HepG2 (cell line): ENCODE data around the gene ZMYND8. TPM values are rescaled to one million over a fixed set of nuclear protein-coding genes. Genes with fewer than 3 reads are reported as not detected.
A peak's percentile ranks its signal among the peaks of the same experiment; 100 is the strongest.

Experiments used
- FOXA1 ChIP-seq, 2 experiments: fragments of 450-650 bp in 1 of 2; sonication (generic) in 1 of 2; formaldehyde crosslinking in 1 of 2; IDR thresholded peaks; 2 replicates each; pipeline versions ENCODE4 v1.4.0 to v1.6.1; 2016 to 2020; ENCODE audit warnings: missing genetic modification reagents in 1 of 2
- FOXO4 ChIP-seq: sonication (generic); formaldehyde crosslinking; conservative IDR thresholded peaks from 2 replicates; pipeline ENCODE4 v1.8.1; 2023; ENCODE audit warnings: missing genetic modification reagents
- HDAC2 ChIP-seq: sonication (generic); formaldehyde crosslinking; IDR thresholded peaks from 2 replicates; pipeline ENCODE4 v1.4.0; 2020; ENCODE audit warnings: missing genetic modification reagents
- ISL2 ChIP-seq: sonication (generic); formaldehyde crosslinking; IDR thresholded peaks from 2 replicates; pipeline ENCODE4 v1.5.0; 2020; ENCODE audit warnings: missing genetic modification reagents
- KDM1A ChIP-seq: IDR thresholded peaks from 2 replicates; pipeline ENCODE4 v1.6.1; 2016; ENCODE audit warnings: missing compliant biosample characterization
- MYNN ChIP-seq: sonication (generic); formaldehyde crosslinking; IDR thresholded peaks from 2 replicates; pipeline ENCODE4 v1.4.0; 2020; ENCODE audit warnings: mild to moderate bottlenecking, low read depth, missing genetic modification reagents
- PAX8 ChIP-seq: sonication (generic); formaldehyde crosslinking; IDR thresholded peaks from 2 replicates; pipeline ENCODE4 v1.8.0; 2022; ENCODE audit warnings: mild to moderate bottlenecking, missing genetic modification reagents, borderline replicate concordance
- RFX5 ChIP-seq: IDR thresholded peaks from 2 replicates; pipeline ENCODE4 v1.6.1; 2011; ENCODE audit warnings: low read depth, low read length, improper control_type of control experiment
- SIX4 ChIP-seq: sonication (generic); formaldehyde crosslinking; IDR thresholded peaks from 2 replicates; pipeline ENCODE4 v1.4.0; 2020; ENCODE audit warnings: missing genetic modification reagents
- TEF ChIP-seq: sonication (generic); formaldehyde crosslinking; IDR thresholded peaks from 2 replicates; pipeline ENCODE4 v1.5.0; 2020; ENCODE audit warnings: missing genetic modification reagents
- THAP8 ChIP-seq: sonication (generic); formaldehyde crosslinking; IDR thresholded peaks from 2 replicates; pipeline ENCODE4 v1.5.1; 2020; ENCODE audit warnings: missing genetic modification reagents, mild to moderate bottlenecking, borderline replicate concordance
- XBP1 ChIP-seq: sonication (generic); formaldehyde crosslinking; IDR thresholded peaks from 2 replicates; pipeline ENCODE4 v1.5.0; 2020; ENCODE audit warnings: missing genetic modification reagents
- ZBTB7A ChIP-seq: sonication (generic); formaldehyde crosslinking; IDR thresholded peaks from 2 replicates; pipeline ENCODE4 v1.8.0; 2022; ENCODE audit warnings: mild to moderate bottlenecking, missing genetic modification reagents
- ZNF121 ChIP-seq: sonication (generic); formaldehyde crosslinking; IDR thresholded peaks from 2 replicates; pipeline ENCODE4 v1.5.0; 2020; ENCODE audit warnings: mild to moderate bottlenecking, missing genetic modification reagents
- ZNF138 ChIP-seq: sonication (generic); formaldehyde crosslinking; IDR thresholded peaks from 2 replicates; pipeline ENCODE4 v1.5.0; 2020; ENCODE audit warnings: mild to moderate bottlenecking, low read depth, missing genetic modification reagents
- ZNF234 ChIP-seq: sonication (generic); formaldehyde crosslinking; conservative IDR thresholded peaks from 2 replicates; pipeline ENCODE4 v1.5.1; 2020; ENCODE audit warnings: mild to moderate bottlenecking, missing genetic modification reagents
- ZNF503 ChIP-seq: sonication (generic); formaldehyde crosslinking; IDR thresholded peaks from 2 replicates; pipeline ENCODE4 v1.4.0; 2020; ENCODE audit warnings: missing genetic modification reagents
- ZNF569 ChIP-seq: sonication (generic); formaldehyde crosslinking; IDR thresholded peaks from 2 replicates; pipeline ENCODE4 v1.5.0; 2020; ENCODE audit warnings: mild to moderate bottlenecking, missing genetic modification reagents, moderate library complexity, borderline replicate concordance
- ZNF589 ChIP-seq: sonication (generic); formaldehyde crosslinking; conservative IDR thresholded peaks from 2 replicates; pipeline ENCODE4 v1.8.0; 2022; ENCODE audit warnings: mild to moderate bottlenecking, moderate library complexity, missing genetic modification reagents
- ZNF614 ChIP-seq: IDR thresholded peaks from 2 replicates; pipeline ENCODE4 v1.6.1; 2018; ENCODE audit warnings: missing biosample characterization, missing genetic modification reagents, inconsistent platforms, borderline replicate concordance
- ZNF691 ChIP-seq: sonication (generic); formaldehyde crosslinking; IDR thresholded peaks from 2 replicates; pipeline ENCODE4 v1.4.0; 2020; ENCODE audit warnings: missing genetic modification reagents, low read depth, mild to moderate bottlenecking, borderline replicate concordance
- ZNF780A ChIP-seq: sonication (generic); formaldehyde crosslinking; IDR thresholded peaks from 2 replicates; pipeline ENCODE4 v1.8.0; 2022; ENCODE audit warnings: mild to moderate bottlenecking, missing genetic modification reagents, moderate library complexity
- ZNF781 ChIP-seq: sonication (generic); formaldehyde crosslinking; IDR thresholded peaks from 2 replicates; pipeline ENCODE4 v1.5.1; 2020; ENCODE audit warnings: borderline replicate concordance, mild to moderate bottlenecking, missing genetic modification reagents; ENCODE audit errors: not compliant biosample characterization
- ZNF782 ChIP-seq: sonication (generic); formaldehyde crosslinking; IDR thresholded peaks from 2 replicates; pipeline ENCODE4 v1.4.0; 2020; ENCODE audit warnings: missing genetic modification reagents, mild to moderate bottlenecking, borderline replicate concordance
- polyA plus RNA-seq, 8 experiments: library from polyadenylated mRNA; depleted of rRNA in 3 of 8; stranded (reverse) in 7 of 8; unstranded in 1 of 8; fragments of >200 nt; fragmentation: Illumina TruSeq in 4 of 8; extraction: Trizol in 4 of 8; gene quantifications; 2 replicates each; pipeline versions ENCODE4 v1.2.1 to v1.2.3, GENCODE V29; 2011 to 2016; ENCODE audit warnings: low read depth in 4 of 8, missing spikeins in 1 of 8, mixed read lengths in 1 of 8; ENCODE audit not compliant: insufficient read depth in 1 of 8
- total RNA-seq, 5 experiments: library from RNA; depleted of rRNA; stranded (reverse); fragments of >200 nt; fragmentation: Illumina TruSeq; extraction: Trizol; gene quantifications; 2 replicates each; pipeline ENCODE4 v1.2.3, GENCODE V29; 2016; ENCODE audit warnings: low read depth in 1 of 5

ZMYND8 gene
- total and polyA plus RNA-seq, 2 of the 13 experiments (the other 11 are each of a cell fraction or from before 2014, with no cell fraction given): 53.9 to 84.7 TPM

GRCh38 chr20:47332381-47333206, 23.9 kb downstream of the ZMYND8 start (continued):
- TF ChIP-seq ZNF614 (CRISPR knock-in tag) (no peak), FOXA1 (IDR thresholded peaks at IDR 0.05) (no peak), FOXA1 (CRISPR knock-in tag; IDR thresholded peaks at IDR 0.05) (no peak), ZNF234 (no peak), ZNF782 (CRISPR knock-in tag) (0 out of 2 replicates have a peak, but pooled peaks have one; percentile 14), TEF (no peak), SIX4 (CRISPR knock-in tag) (no peak), ZNF503 (CRISPR knock-in tag) (0 out of 2 replicates have a peak, but pooled peaks have one; percentile 23), THAP8 (no peak), HDAC2 (CRISPR knock-in tag) (no peak), ZNF780A (CRISPR knock-in tag) (no peak), ZBTB7A (CRISPR knock-in tag) (no peak), RFX5 (no peak), ZNF121 (CRISPR knock-in tag) (peak; percentile 52; the same call in 1 of the 2 replicates), XBP1 (CRISPR knock-in tag) (no peak), KDM1A (CRISPR knock-in tag) (no peak), MYNN (CRISPR knock-in tag) (no peak), ZNF138 (0 out of 2 replicates have a peak, but pooled peaks have one; percentile 24), ZNF569 (CRISPR knock-in tag) (no peak), FOXO4 (CRISPR knock-in tag) (0 out of 2 replicates have a peak, but pooled peaks have one; percentile 84), PAX8 (CRISPR knock-in tag) (peak; percentile 33; the same call in 1 of the 2 replicates), ISL2 (CRISPR knock-in tag) (no peak), ZNF589 (CRISPR knock-in tag) (no peak), ZNF691 (CRISPR knock-in tag) (no peak), ZNF781 (CRISPR knock-in tag) (peak; percentile 51)
